ENCODE results near the gene CFAP61.

The CFAP61 gene

GRCh38 chr20:20276811-20277530 lies 224.6 kb downstream of the CFAP61 start:
- Histone ChIP-seq H3K4me1 (ENCODE audit: control insufficient read depth, insufficient read depth, low read length) (no peaks in the 10 kb centered on the region), H3K9me3 (ENCODE audit: control insufficient read depth, insufficient read depth, low read length) (no peaks in the 10 kb centered on the region), H3K36me3 (ENCODE audit: control insufficient read depth, insufficient read depth, low read length) (no peaks in the 10 kb centered on the region), H3K27me3 (ENCODE audit: control insufficient read depth, insufficient read depth, low read length) (no peaks in the 10 kb centered on the region), H3K9ac (ENCODE audit: low read depth, low read length) (no peak overlapping the region), H3K4me3 (ENCODE audit: low read depth, low read length) (no peak overlapping the region), H3K27ac (ENCODE audit: low read depth, low read length) (no peak overlapping the region)

GRCh38 chr20:20277894-20278335 lies 225.6 kb downstream of the CFAP61 start:
- Histone ChIP-seq H3K27ac (ENCODE audit: low read depth, low read length) (no peak overlapping the region), H3K9ac (ENCODE audit: low read depth, low read length) (no peak overlapping the region), H3K27me3 (ENCODE audit: control insufficient read depth, insufficient read depth, low read length) (no peaks in the 10 kb centered on the region), H3K36me3 (ENCODE audit: control insufficient read depth, insufficient read depth, low read length) (no peaks in the 10 kb centered on the region), H3K9me3 (ENCODE audit: control insufficient read depth, insufficient read depth, low read length) (no peaks in the 10 kb centered on the region), H3K4me3 (ENCODE audit: low read depth, low read length) (no peak overlapping the region), H3K4me1 (ENCODE audit: control insufficient read depth, insufficient read depth, low read length) (no peaks in the 10 kb centered on the region)

- H3K27me3 ChIP-seq (ENCODE audit: control insufficient read depth, insufficient read depth, low read length), result no peaks in the 10 kb centered on the region
- H3K4me1 ChIP-seq (ENCODE audit: control insufficient read depth, insufficient read depth, low read length), result no peaks in the 10 kb centered on the region
- H3K4me3 ChIP-seq (ENCODE audit: low read depth, low read length), result no peak overlapping the region
- no peak overlapping the region for H3K27ac ChIP-seq (ENCODE audit: low read depth, low read length)
- H3K9me3 ChIP-seq (ENCODE audit: control insufficient read depth, insufficient read depth, low read length), result no peaks in the 10 kb centered on the region
- no peaks in the 10 kb centered on the region for H3K36me3 ChIP-seq (ENCODE audit: control insufficient read depth, insufficient read depth, low read length)
- H3K9ac ChIP-seq (ENCODE audit: low read depth, low read length), result no peak overlapping the region
These were observed 233.7 kb downstream of the CFAP61 start for GRCh38 chr20:20286061-20286460.

- no peak overlapping the region for H3K4me3 ChIP-seq (ENCODE audit: low read depth, low read length)
- no peaks in the 10 kb centered on the region for H3K27me3 ChIP-seq (ENCODE audit: control insufficient read depth, insufficient read depth, low read length)
- H3K36me3 ChIP-seq (ENCODE audit: control insufficient read depth, insufficient read depth, low read length), result no peaks in the 10 kb centered on the region
- no peak overlapping the region for H3K27ac ChIP-seq (ENCODE audit: low read depth, low read length)
- no peak overlapping the region for H3K9ac ChIP-seq (ENCODE audit: low read depth, low read length)
- H3K9me3 ChIP-seq (ENCODE audit: control insufficient read depth, insufficient read depth, low read length), result no peaks in the 10 kb centered on the region
- no peaks in the 10 kb centered on the region for H3K4me1 ChIP-seq (ENCODE audit: control insufficient read depth, insufficient read depth, low read length)
These were observed 237.0 kb downstream of the CFAP61 start for GRCh38 chr20:20289331-20289730.

- Histone ChIP-seq H3K4me3 (ENCODE audit: low read depth, low read length) (no peak overlapping the region), H3K9ac (ENCODE audit: low read depth, low read length) (no peak overlapping the region), H3K27ac (ENCODE audit: low read depth, low read length) (no peak overlapping the region), H3K4me1 (ENCODE audit: control insufficient read depth, insufficient read depth, low read length) (no peaks in the 10 kb centered on the region), H3K9me3 (ENCODE audit: control insufficient read depth, insufficient read depth, low read length) (no peaks in the 10 kb centered on the region), H3K27me3 (ENCODE audit: control insufficient read depth, insufficient read depth, low read length) (no peaks in the 10 kb centered on the region), H3K36me3 (ENCODE audit: control insufficient read depth, insufficient read depth, low read length) (no peaks in the 10 kb centered on the region)
These were observed 240.1 kb downstream of the CFAP61 start for GRCh38 chr20:20292472-20292871.

- Histone ChIP-seq H3K4me1 (ENCODE audit: control insufficient read depth, insufficient read depth, low read length) (no peaks in the 10 kb centered on the region), H3K4me3 (ENCODE audit: low read depth, low read length) (no peak overlapping the region), H3K27me3 (ENCODE audit: control insufficient read depth, insufficient read depth, low read length) (no peaks in the 10 kb centered on the region), H3K9me3 (ENCODE audit: control insufficient read depth, insufficient read depth, low read length) (no peaks in the 10 kb centered on the region), H3K9ac (ENCODE audit: low read depth, low read length) (no peak overlapping the region), H3K36me3 (ENCODE audit: control insufficient read depth, insufficient read depth, low read length) (no peaks in the 10 kb centered on the region), H3K27ac (ENCODE audit: low read depth, low read length) (no peak overlapping the region)
These were observed 240.8 kb downstream of the CFAP61 start for GRCh38 chr20:20293141-20293540.

GRCh38 chr20:20293691-20294385 lies 241.5 kb downstream of the CFAP61 start:
- no peaks in the 10 kb centered on the region for H3K4me1 ChIP-seq (ENCODE audit: control insufficient read depth, insufficient read depth, low read length)
- no peaks in the 10 kb centered on the region for H3K36me3 ChIP-seq (ENCODE audit: control insufficient read depth, insufficient read depth, low read length)
- H3K27me3 ChIP-seq (ENCODE audit: control insufficient read depth, insufficient read depth, low read length), result no peaks in the 10 kb centered on the region
- H3K27ac ChIP-seq (ENCODE audit: low read depth, low read length), result no peak overlapping the region
- no peak overlapping the region for H3K9ac ChIP-seq (ENCODE audit: low read depth, low read length)
- no peaks in the 10 kb centered on the region for H3K9me3 ChIP-seq (ENCODE audit: control insufficient read depth, insufficient read depth, low read length)
- H3K4me3 ChIP-seq (ENCODE audit: low read depth, low read length), result no peak overlapping the region

GRCh38 chr20:20295621-20296498 lies 243.5 kb downstream of the CFAP61 start:
- H3K27me3 ChIP-seq (ENCODE audit: control insufficient read depth, insufficient read depth, low read length), result no peaks in the 10 kb centered on the region
- H3K36me3 ChIP-seq (ENCODE audit: control insufficient read depth, insufficient read depth, low read length), result no peaks in the 10 kb centered on the region
- no peak overlapping the region for H3K4me3 ChIP-seq (ENCODE audit: low read depth, low read length)
- H3K27ac ChIP-seq (ENCODE audit: low read depth, low read length), result no peak overlapping the region
- H3K4me1 ChIP-seq (ENCODE audit: control insufficient read depth, insufficient read depth, low read length), result no peaks in the 10 kb centered on the region
- H3K9ac ChIP-seq (ENCODE audit: low read depth, low read length), result no peak overlapping the region
- no peaks in the 10 kb centered on the region for H3K9me3 ChIP-seq (ENCODE audit: control insufficient read depth, insufficient read depth, low read length)

GRCh38 chr20:20297181-20297580 lies 244.8 kb downstream of the CFAP61 start:
- no peaks in the 10 kb centered on the region for H3K4me1 ChIP-seq (ENCODE audit: control insufficient read depth, insufficient read depth, low read length)
- no peaks in the 10 kb centered on the region for H3K9me3 ChIP-seq (ENCODE audit: control insufficient read depth, insufficient read depth, low read length)
- H3K36me3 ChIP-seq (ENCODE audit: control insufficient read depth, insufficient read depth, low read length), result no peaks in the 10 kb centered on the region
- H3K27ac ChIP-seq (ENCODE audit: low read depth, low read length), result no peak overlapping the region
- H3K27me3 ChIP-seq (ENCODE audit: control insufficient read depth, insufficient read depth, low read length), result no peaks in the 10 kb centered on the region
- H3K4me3 ChIP-seq (ENCODE audit: low read depth, low read length), result no peak overlapping the region
- H3K9ac ChIP-seq (ENCODE audit: low read depth, low read length), result no peak overlapping the region

GRCh38 chr20:20297752-20298151 lies 245.4 kb downstream of the CFAP61 start:
- Histone ChIP-seq H3K4me3 (ENCODE audit: low read depth, low read length) (no peak overlapping the region), H3K27me3 (ENCODE audit: control insufficient read depth, insufficient read depth, low read length) (no peaks in the 10 kb centered on the region), H3K9ac (ENCODE audit: low read depth, low read length) (no peak overlapping the region), H3K36me3 (ENCODE audit: control insufficient read depth, insufficient read depth, low read length) (no peaks in the 10 kb centered on the region), H3K9me3 (ENCODE audit: control insufficient read depth, insufficient read depth, low read length) (no peaks in the 10 kb centered on the region), H3K27ac (ENCODE audit: low read depth, low read length) (no peak overlapping the region), H3K4me1 (ENCODE audit: control insufficient read depth, insufficient read depth, low read length) (no peaks in the 10 kb centered on the region)

GRCh38 chr20:20299904-20300303 lies 247.6 kb downstream of the CFAP61 start:
- Histone ChIP-seq H3K4me1 (ENCODE audit: control insufficient read depth, insufficient read depth, low read length) (no peaks in the 10 kb centered on the region), H3K9me3 (ENCODE audit: control insufficient read depth, insufficient read depth, low read length) (no peaks in the 10 kb centered on the region), H3K4me3 (ENCODE audit: low read depth, low read length) (no peak overlapping the region), H3K27ac (ENCODE audit: low read depth, low read length) (no peak overlapping the region), H3K27me3 (ENCODE audit: control insufficient read depth, insufficient read depth, low read length) (no peaks in the 10 kb centered on the region), H3K9ac (ENCODE audit: low read depth, low read length) (no peak overlapping the region), H3K36me3 (ENCODE audit: control insufficient read depth, insufficient read depth, low read length) (no peaks in the 10 kb centered on the region)

Measured in HUES48 (cell line).